Measurements from ENCODE around the gene CEP57. TPM values are rescaled to one million over a fixed set of nuclear protein-coding genes. Genes with fewer than 3 reads are reported as not detected.
A peak's percentile ranks its signal among the peaks of the same experiment; 100 is the strongest.

CEP57 gene
- total and polyA plus RNA-seq, 2 donors (not counting 1 experiment from before 2014, with no cell fraction given), result 19.0 to 82.9 TPM

DNA sequence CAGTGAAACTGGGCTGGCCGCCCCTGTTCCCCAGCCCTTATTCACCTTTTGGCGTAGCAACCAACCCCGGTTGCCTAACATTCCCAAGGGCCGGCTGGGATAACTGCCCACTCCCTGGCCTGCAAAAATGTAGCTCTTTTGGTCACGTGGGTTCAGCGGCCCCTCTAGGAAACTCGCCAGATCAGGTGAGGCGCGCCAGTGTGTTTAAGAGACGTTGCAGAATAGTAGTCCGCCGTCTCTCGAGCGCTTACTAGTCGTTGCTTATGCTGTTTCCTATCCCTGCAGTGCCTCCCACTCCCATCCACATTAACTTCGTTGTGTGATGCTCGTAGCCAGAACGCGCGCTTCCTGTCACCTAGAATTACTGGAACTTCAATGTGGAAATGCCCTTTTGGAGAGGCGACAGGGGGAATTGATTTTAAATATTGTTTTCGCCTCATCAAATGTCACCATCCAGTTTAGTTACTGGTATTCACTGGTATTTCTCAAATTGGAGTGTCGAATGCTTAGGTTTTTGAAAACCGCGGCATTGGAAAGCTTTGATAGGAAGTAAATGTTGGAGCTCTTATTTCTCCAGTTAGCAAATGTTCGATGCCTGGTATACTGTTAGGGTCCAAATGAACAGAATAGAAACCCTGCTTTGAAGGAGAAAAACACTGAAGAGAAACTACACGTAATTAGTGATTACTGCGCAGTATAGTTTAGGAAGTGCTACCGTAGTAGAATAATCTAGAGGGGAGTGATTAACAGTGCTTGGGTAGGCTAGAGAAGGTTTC lies 823 bp downstream of the CEP57 start:
- H3K4me1 Mint-ChIP-seq, result peaks cover 48% of the 10 kb centered on the region

More for the DNA sequence above, 823 bp downstream of the CEP57 start:
- peaks cover 20% of the 10 kb centered on the region in 2 donors for H3K4me1 ChIP-seq (ENCODE audit: control insufficient read depth in 2 of 2, insufficient read depth in 2 of 2, low read length in 2 of 2)
- H3K4me2 ChIP-seq (replicated peaks; ENCODE audit: low read depth, low read length, poor library complexity, severe bottlenecking), result peak overlapping the region; percentile 92
- ATAC-seq (ENCODE audit: low read depth) (no peak), DNase-seq (no peak)
- H3K79me2 ChIP-seq (ENCODE audit: control insufficient read depth, insufficient read depth, low read length), result peaks cover 80% of the 10 kb centered on the region
- H4K20me1 ChIP-seq (ENCODE audit: control insufficient read depth, insufficient read depth, low read length, poor library complexity, severe bottlenecking), result peaks cover 4% of the 10 kb centered on the region
- Mint-ChIP-seq H3K9me3 (ENCODE audit: insufficient read depth) (no peaks in the 10 kb centered on the region), H3K27ac (peak overlapping the region; percentile 99), H3K27me3 (no peaks in the 10 kb centered on the region), H3K4me3 (peak overlapping the region; percentile 97)
- ChIA-PET POLR2A (interaction anchor here (1.2 to 3.2 kb wide), 5 partner anchors 10 to 723 kb away, joined by 3 to 21 read pairs (median 6); partner anchors contain the start of genes ENDOD1 and SRSF8), CTCF (interaction anchor here (0.8 to 1.4 kb wide), 7 partner anchors 45 to 724 kb away, joined by 3 to 6 read pairs (median 4); partner anchors contain the start of genes MAML2 and SRSF8)
- H3K27me3 ChIP-seq (replicated peaks in 1 of 4; ENCODE audit: control extremely low read depth in 1 of 4, control insufficient read depth in 3 of 4, insufficient read depth in 4 of 4, low read length in 3 of 4), result no peaks in the 10 kb centered on the region
- peaks cover 2 to 3% of the 10 kb centered on the region in 2 experiments for H3K36me3 ChIP-seq (replicated peaks in 1 of 2; ENCODE audit: control extremely low read depth in 1 of 2, control insufficient read depth in 1 of 2, extremely low read depth in 1 of 2, insufficient read depth in 2 of 2, low read length in 1 of 2)
- no peaks in the 10 kb centered on the region for H3K9me3 ChIP-seq (ENCODE audit: control extremely low read depth in 1 of 3, control insufficient read depth in 2 of 3, insufficient read depth in 1 of 3, low read length in 2 of 3)
- TF ChIP-seq, protein P1, sequence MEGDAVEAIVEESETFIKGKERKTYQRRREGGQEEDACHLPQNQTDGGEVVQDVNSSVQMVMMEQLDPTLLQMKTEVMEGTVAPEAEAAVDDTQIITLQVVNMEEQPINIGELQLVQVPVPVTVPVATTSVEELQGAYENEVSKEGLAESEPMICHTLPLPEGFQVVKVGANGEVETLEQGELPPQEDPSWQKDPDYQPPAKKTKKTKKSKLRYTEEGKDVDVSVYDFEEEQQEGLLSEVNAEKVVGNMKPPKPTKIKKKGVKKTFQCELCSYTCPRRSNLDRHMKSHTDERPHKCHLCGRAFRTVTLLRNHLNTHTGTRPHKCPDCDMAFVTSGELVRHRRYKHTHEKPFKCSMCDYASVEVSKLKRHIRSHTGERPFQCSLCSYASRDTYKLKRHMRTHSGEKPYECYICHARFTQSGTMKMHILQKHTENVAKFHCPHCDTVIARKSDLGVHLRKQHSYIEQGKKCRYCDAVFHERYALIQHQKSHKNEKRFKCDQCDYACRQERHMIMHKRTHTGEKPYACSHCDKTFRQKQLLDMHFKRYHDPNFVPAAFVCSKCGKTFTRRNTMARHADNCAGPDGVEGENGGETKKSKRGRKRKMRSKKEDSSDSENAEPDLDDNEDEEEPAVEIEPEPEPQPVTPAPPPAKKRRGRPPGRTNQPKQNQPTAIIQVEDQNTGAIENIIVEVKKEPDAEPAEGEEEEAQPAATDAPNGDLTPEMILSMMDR (IDR thresholded peaks at IDR 0.05), result no peak
- TF ChIP-seq EZH2 (IDR thresholded peaks at IDR 0.05; ENCODE audit: borderline replicate concordance, insufficient read depth, low read depth, low read length, poor library complexity, severe bottlenecking), result no peak
- peak overlapping the region; percentile 73 to 99 (median 96) for H3K4me3 ChIP-seq (ENCODE audit: control extremely low read depth in 1 of 5, extremely low read depth in 1 of 5, insufficient read depth in 1 of 5, low read depth in 2 of 5, low read length in 4 of 5)
- intact Hi-C loops (cut with micrococcal nuclease), result loop anchor here (1.0 to 5.0 kb wide), 4 partner anchors 11 to 723 kb away; partner anchors contain the start of genes CCDC82 and MAML2
- H2AFZ ChIP-seq (ENCODE audit: insufficient read depth, low read depth, low read length, poor library complexity, severe bottlenecking), result peak overlapping the region; percentile 96
- peak overlapping the region; percentile 98 to 100 for H3K27ac ChIP-seq (ENCODE audit: low read length in 2 of 2)
- H3K9ac ChIP-seq (ENCODE audit: low read length), result peak overlapping the region; percentile 99
- WGBS (ENCODE audit: insufficient coverage), result 7% methylated on average over 22 of the region's 29 CpGs

All from B cell (primary cell).